OCI-LY3 (cell line): ENCODE results near the gene TCIRG1.
"Not testable (repeated sequence)": the region's sequence is repeated elsewhere in the genome, so short reads cannot be mapped to it uniquely, and the experiment has no call there.

Experiments
- H2AFZ ChIP-seq: fragments of 200-600, 300-600 bp; shearing (Covaris generic); 2 replicates; pipeline ENCODE4 v1.6.0; 2014; ENCODE audit warnings: antibody characterized with exemption, low read depth, low read length
- H3K27ac ChIP-seq: fragments of 200-600, 300-600 bp; sonication (generic); 2 replicates; pipeline ENCODE4 v1.5.1; 2014; ENCODE audit warnings: mild to moderate bottlenecking, low read length, moderate library complexity, mixed read lengths
- H3K27me3 ChIP-seq: fragments of 200-600, 300-600 bp; sonication (generic); 2 replicates; pipeline ENCODE4 v1.6.1; 2014; ENCODE audit warnings: low read depth, low read length, mixed read lengths
- H3K36me3 ChIP-seq: fragments of 200-600, 300-600 bp; sonication (generic); replicated peaks from 2 replicates; pipeline ENCODE3; 2014; ENCODE audit warnings: low read depth, low read length, mixed read lengths
- H3K4me1 ChIP-seq: fragments of 300-600, 200-600 bp; sonication (generic); 2 replicates; pipeline ENCODE4 v1.6.1; 2014; ENCODE audit warnings: low read length, mixed read lengths
- H3K4me2 ChIP-seq: fragments of 200-600, 300-600 bp; sonication (generic); 2 replicates; pipeline ENCODE4 v1.6.1; 2014; ENCODE audit warnings: low read length, mixed read lengths
- H3K4me3 ChIP-seq: fragments of 300-600, 200-600 bp; sonication (generic); 2 replicates; pipeline ENCODE4 v1.5.1; 2014; ENCODE audit warnings: antibody characterized with exemption, mild to moderate bottlenecking, low read length, moderate library complexity
- H3K79me2 ChIP-seq: fragments of 300-600, 200-600 bp; shearing (Covaris generic); 2 replicates; pipeline ENCODE4 v1.6.1; 2014; ENCODE audit warnings: mild to moderate bottlenecking, low read length, mixed read lengths
- H3K9ac ChIP-seq: fragments of 300-600, 200-600 bp; shearing (Covaris generic); 2 replicates; pipeline ENCODE4 v1.6.0; 2014; ENCODE audit warnings: mild to moderate bottlenecking, low read length, moderate library complexity
- H3K9me3 ChIP-seq: fragments of 200-600, 300-600 bp; shearing (Covaris generic); 2 replicates; pipeline ENCODE4 v1.6.1; 2014; ENCODE audit warnings: low read length, mixed read lengths; ENCODE audit not compliant: insufficient read depth
- H4K20me1 ChIP-seq: fragments of 200-600, 300-600 bp; sonication (generic); 2 replicates; pipeline ENCODE4 v1.6.1; 2016; ENCODE audit warnings: low read length, mixed read lengths; ENCODE audit not compliant: insufficient read depth
- CTCF ChIP-seq: fragments of 200-600, 300-600 bp; sonication (generic); IDR thresholded peaks from 2 replicates; pipeline ENCODE4 v1.5.1; 2014; ENCODE audit warnings: antibody characterized with exemption, low read length, low read depth
- EZH2phosphoT487 ChIP-seq: fragments of 200-600 bp; shearing (Covaris generic); IDR thresholded peaks from 2 replicates; pipeline ENCODE4 v1.6.1; 2018; ENCODE audit warnings: antibody characterized with exemption, mixed run types, low read depth

TCIRG1 gene

GRCh38 chr11:68089679-68090078 is 50.9 kb downstream of the TCIRG1 start:
- H3K79me2 ChIP-seq: peaks cover 16% of the 10 kb centered on the region; the same call in 1 of the 2 replicates

GRCh38 chr11:68090287-68090686 is 51.5 kb downstream of the TCIRG1 start:
- H2AFZ ChIP-seq: no peak overlapping the region
- H3K9ac ChIP-seq: no peak overlapping the region
- H3K4me2 ChIP-seq: no peak overlapping the region
- H3K27ac ChIP-seq: no peak overlapping the region
- no peaks in the 10 kb centered on the region for H3K27me3 ChIP-seq
- no peak for TF ChIP-seq EZH2phosphoT487
- TF ChIP-seq CTCF: no peak
- H3K9me3 ChIP-seq: no peaks in the 10 kb centered on the region
- H3K4me1 ChIP-seq: no peaks in the 10 kb centered on the region
- peaks cover 26% of the 10 kb centered on the region for H4K20me1 ChIP-seq
- peaks cover 11% of the 10 kb centered on the region for H3K36me3 ChIP-seq
- peaks cover 16% of the 10 kb centered on the region; the same call in 1 of the 2 replicates for H3K79me2 ChIP-seq
- H3K4me3 ChIP-seq: no peak overlapping the region

More at GRCh38 chr11:68089679-68090078, 50.9 kb downstream of the TCIRG1 start:
- Histone ChIP-seq H3K9ac (no peak overlapping the region), H3K9me3 (no peaks in the 10 kb centered on the region), H4K20me1 (peaks cover 26% of the 10 kb centered on the region), H2AFZ (no peak overlapping the region), H3K4me1 (no peaks in the 10 kb centered on the region), H3K4me3 (no peak overlapping the region), H3K27ac (no peak overlapping the region), H3K36me3 (peaks cover 10% of the 10 kb centered on the region), H3K27me3 (no peaks in the 10 kb centered on the region), H3K4me2 (no peak overlapping the region)
- TF ChIP-seq CTCF (no peak), EZH2phosphoT487 (no peak)

GRCh38 chr11:68090706-68091105 is 51.9 kb downstream of the TCIRG1 start:
- peaks cover 11% of the 10 kb centered on the region for H3K36me3 ChIP-seq
- TF ChIP-seq CTCF (no peak), EZH2phosphoT487 (no peak)
- H3K9me3 ChIP-seq: no peaks in the 10 kb centered on the region
- H4K20me1 ChIP-seq: peaks cover 26% of the 10 kb centered on the region
- peaks cover 16% of the 10 kb centered on the region; the same call in 1 of the 2 replicates for H3K79me2 ChIP-seq
- H3K4me1 ChIP-seq: no peaks in the 10 kb centered on the region
- no peak overlapping the region for H3K4me3 ChIP-seq
- H3K4me2 ChIP-seq: no peak overlapping the region
- H3K27ac ChIP-seq: no peak overlapping the region
- H3K27me3 ChIP-seq: no peaks in the 10 kb centered on the region
- H2AFZ ChIP-seq: no peak overlapping the region
- no peak overlapping the region for H3K9ac ChIP-seq

GRCh38 chr11:68092411-68092810 is 53.6 kb downstream of the TCIRG1 start:
- peaks cover 13% of the 10 kb centered on the region for H3K36me3 ChIP-seq
- peaks cover 16% of the 10 kb centered on the region; the same call in 1 of the 2 replicates for H3K79me2 ChIP-seq
- no peak overlapping the region for H3K27ac ChIP-seq

GRCh38 chr11:68092946-68093345 is 54.1 kb downstream of the TCIRG1 start:
- Histone ChIP-seq H3K36me3 (peaks cover 13% of the 10 kb centered on the region), H4K20me1 (peaks cover 35% of the 10 kb centered on the region), H3K79me2 (peaks cover 21% of the 10 kb centered on the region)

More at GRCh38 chr11:68092411-68092810, 53.6 kb downstream of the TCIRG1 start:
- no peak overlapping the region for H3K9ac ChIP-seq
- peaks cover 35% of the 10 kb centered on the region for H4K20me1 ChIP-seq
- TF ChIP-seq CTCF (no peak), EZH2phosphoT487 (no peak)
- no peak overlapping the region for H2AFZ ChIP-seq
- no peak overlapping the region for H3K4me2 ChIP-seq
- H3K4me1 ChIP-seq: no peaks in the 10 kb centered on the region
- H3K4me3 ChIP-seq: no peak overlapping the region
- H3K27me3 ChIP-seq: no peaks in the 10 kb centered on the region
- no peaks in the 10 kb centered on the region for H3K9me3 ChIP-seq

More at GRCh38 chr11:68092946-68093345, 54.1 kb downstream of the TCIRG1 start:
- not testable (repeated sequence) for H3K27me3 ChIP-seq, H3K4me1 ChIP-seq, H3K9ac ChIP-seq, H3K9me3 ChIP-seq, H3K27ac ChIP-seq, H3K4me3 ChIP-seq, H2AFZ ChIP-seq, H3K4me2 ChIP-seq
